H9 (cell line): ENCODE data around the gene ACAA2. TPM values are rescaled to one million over a fixed set of nuclear protein-coding genes. Genes with fewer than 3 reads are reported as not detected.
"Not testable (repeated sequence)": the region's sequence is repeated elsewhere in the genome, so short reads cannot be mapped to it uniquely, and the experiment has no call there.

ENCODE experiments used
- DNase-seq: peaks from one replicate; pipeline ENCODE4 v3.0.0-alpha.2; 2017
- H2AFZ ChIP-seq: one replicate; pipeline ENCODE4 v1.6.1; 2013; ENCODE audit warnings: mild to moderate bottlenecking, low read length, control low read depth, moderate library complexity
- H2AK5ac ChIP-seq: 2 replicates; pipeline ENCODE4 v1.6.1; 2013; ENCODE audit warnings: low read length, control low read depth, mixed read lengths; ENCODE audit not compliant: insufficient read length
- H2BK120ac ChIP-seq: one replicate; pipeline ENCODE4 v1.6.1; 2013; ENCODE audit warnings: low read depth, mild to moderate bottlenecking, low read length, control low read depth, inconsistent platforms; ENCODE audit not compliant: poor library complexity, severe bottlenecking
- H2BK12ac ChIP-seq: 2 replicates; pipeline ENCODE4 v1.6.1; 2013; ENCODE audit warnings: low read length, control low read depth, mixed read lengths, low read depth; ENCODE audit not compliant: insufficient read length
- H2BK15ac ChIP-seq: 2 replicates; pipeline ENCODE4 v1.6.1; 2013; ENCODE audit warnings: low read depth, low read length, control low read depth
- H2BK20ac ChIP-seq: one replicate; pipeline ENCODE4 v1.6.1; 2013; ENCODE audit warnings: low read depth, mild to moderate bottlenecking, low read length, control low read depth, inconsistent platforms; ENCODE audit not compliant: poor library complexity, severe bottlenecking
- H2BK5ac ChIP-seq: 2 replicates; pipeline ENCODE4 v1.6.1; 2013; ENCODE audit warnings: low read length, control low read depth, mixed read lengths; ENCODE audit not compliant: insufficient read length
- H3K14ac ChIP-seq: 2 replicates; pipeline ENCODE4 v1.6.1; 2013; ENCODE audit warnings: low read length, control low read depth; ENCODE audit not compliant: insufficient read depth
- H3K18ac ChIP-seq: 2 replicates; pipeline ENCODE4 v1.6.1; 2013; ENCODE audit warnings: low read depth, mild to moderate bottlenecking, mixed read lengths, low read length, control low read depth; ENCODE audit not compliant: insufficient read length
- H3K23ac ChIP-seq: 2 replicates; pipeline ENCODE4 v1.6.1; 2013; ENCODE audit warnings: low read length, control low read depth, mixed read lengths, low read depth; ENCODE audit not compliant: insufficient read length
- H3K23me2 ChIP-seq: 2 replicates; pipeline ENCODE4 v1.6.1; 2013; ENCODE audit warnings: low read depth, mild to moderate bottlenecking, mixed read lengths, low read length, control low read depth; ENCODE audit not compliant: insufficient read length, poor library complexity, severe bottlenecking
- H3K27ac ChIP-seq: 2 replicates; pipeline ENCODE4 v1.5.1; 2013; ENCODE audit warnings: low read length, control low read depth, mixed read lengths, low read depth; ENCODE audit not compliant: insufficient read length
- H3K27me3 ChIP-seq: 2 replicates; pipeline ENCODE4 v1.6.1; 2013; ENCODE audit warnings: low read length, control low read depth, inconsistent platforms; ENCODE audit not compliant: insufficient read depth
- H3K4ac ChIP-seq: 2 replicates; pipeline ENCODE4 v1.6.1; 2013; ENCODE audit warnings: low read depth, mild to moderate bottlenecking, control low read depth, inconsistent platforms, low read length, moderate library complexity
- H3K4me1 ChIP-seq: 2 replicates; pipeline ENCODE4 v1.6.1; 2013; ENCODE audit warnings: low read length, control low read depth, inconsistent platforms; ENCODE audit not compliant: insufficient read depth
- H3K4me2 ChIP-seq: 2 replicates; pipeline ENCODE4 v1.6.1; 2013; ENCODE audit warnings: low read length, control low read depth, mixed read lengths; ENCODE audit not compliant: insufficient read length, insufficient read depth
- H3K56ac ChIP-seq: 2 replicates; pipeline ENCODE4 v1.6.1; 2013; ENCODE audit warnings: low read depth, mild to moderate bottlenecking, mixed read lengths, low read length, control low read depth; ENCODE audit not compliant: insufficient read length
- H3K79me1 ChIP-seq: 2 replicates; pipeline ENCODE4 v1.6.1; 2013; ENCODE audit warnings: low read depth, mild to moderate bottlenecking, moderate library complexity, low read length, control low read depth, inconsistent platforms; ENCODE audit not compliant: insufficient read depth, poor library complexity, severe bottlenecking
- H3K79me2 ChIP-seq: 2 replicates; pipeline ENCODE4 v1.6.1; 2013; ENCODE audit warnings: low read length, control low read depth, inconsistent platforms; ENCODE audit not compliant: insufficient read depth
- H3K9ac ChIP-seq: 2 replicates; pipeline ENCODE4 v1.6.1; 2013; ENCODE audit warnings: low read length, control low read depth, mixed read lengths; ENCODE audit not compliant: insufficient read length; ENCODE audit errors: extremely low read depth
- H3K9me3 ChIP-seq: one replicate; pipeline ENCODE4 v1.6.1; 2013; ENCODE audit warnings: low read depth, low read length, inconsistent platforms; ENCODE audit not compliant: control insufficient read depth
- H3T11ph ChIP-seq: one replicate; pipeline ENCODE4 v1.6.1; 2013; ENCODE audit warnings: mild to moderate bottlenecking, low read length, control low read depth, inconsistent platforms
- H4K20me1 ChIP-seq: one replicate; pipeline ENCODE4 v1.6.1; 2013; ENCODE audit not compliant: control insufficient read depth, insufficient read length, insufficient read depth
- H4K5ac ChIP-seq: 2 replicates; pipeline ENCODE4 v1.6.1; 2013; ENCODE audit warnings: low read depth, mild to moderate bottlenecking, mixed read lengths, low read length, control low read depth; ENCODE audit not compliant: insufficient read length
- H4K8ac ChIP-seq: replicated peaks from 2 replicates; pipeline ENCODE4 v1.6.1; 2013; ENCODE audit warnings: low read length, control low read depth, mixed read lengths, low read depth; ENCODE audit not compliant: insufficient read length
- H4K91ac ChIP-seq: 2 replicates; pipeline ENCODE4 v1.6.1; 2013; ENCODE audit warnings: low read depth, mild to moderate bottlenecking, moderate library complexity, mixed read lengths, low read length, control low read depth; ENCODE audit not compliant: insufficient read length
- H3K27ac Mint-ChIP-seq, 3 experiments: 2 replicates in 2 of 3; 3 replicates in 1 of 3; pipeline ENCODE4 v1.8.0; 2020 to 2021; ENCODE audit warnings: mixed read lengths in 3 of 3, mild to moderate bottlenecking in 1 of 3, moderate library complexity in 1 of 3
- H3K27me3 Mint-ChIP-seq: 2 replicates; pipeline ENCODE4 v1.8.0; 2021; ENCODE audit warnings: low read depth, mild to moderate bottlenecking, moderate library complexity, mixed read lengths
- H3K36me3 Mint-ChIP-seq, 3 experiments: 2 replicates in 2 of 3; 3 replicates in 1 of 3; pipeline ENCODE4 v1.8.0; 2020 to 2021; ENCODE audit warnings: low read depth in 3 of 3, mixed read lengths in 3 of 3; ENCODE audit not compliant: insufficient read depth in 1 of 3
- H3K4me1 Mint-ChIP-seq, 2 experiments: 2 replicates each; pipeline ENCODE4 v1.8.0; 2020; ENCODE audit warnings: mixed read lengths in 2 of 2
- H3K4me3 Mint-ChIP-seq, 2 experiments: 2 replicates in 1 of 2; 3 replicates in 1 of 2; pipeline ENCODE4 v1.8.0; 2020 to 2021; ENCODE audit warnings: mild to moderate bottlenecking in 2 of 2, mixed read lengths in 2 of 2, moderate library complexity in 1 of 2
- H3K9me3 Mint-ChIP-seq, 2 experiments: 2 replicates in 1 of 2; 3 replicates in 1 of 2; pipeline ENCODE4 v1.8.0; 2020; ENCODE audit warnings: mild to moderate bottlenecking in 2 of 2, mixed read lengths in 2 of 2, moderate library complexity in 1 of 2
- WGBS: extraction: QIAGEN DNeasy Blood & Tissue Kit; methylation state at CpG from one replicate; pipeline ENCODE4 v1.1.7; 2013; ENCODE audit warnings: missing lambda C conversion rate, low lambda C conversion rate, mixed read lengths; ENCODE audit not compliant: insufficient read length; ENCODE audit errors: extremely low coverage; 5-methylcytosine and 5-hydroxymethylcytosine counted together
- total RNA-seq: library from RNA; stranded (reverse); gene quantifications from 2 replicates; pipeline ENCODE4 v1.2.1, GENCODE V29; 2021

Gene ACAA2
- total RNA-seq, 1 experiment from 2014 or later = 115 TPM

DNA sequence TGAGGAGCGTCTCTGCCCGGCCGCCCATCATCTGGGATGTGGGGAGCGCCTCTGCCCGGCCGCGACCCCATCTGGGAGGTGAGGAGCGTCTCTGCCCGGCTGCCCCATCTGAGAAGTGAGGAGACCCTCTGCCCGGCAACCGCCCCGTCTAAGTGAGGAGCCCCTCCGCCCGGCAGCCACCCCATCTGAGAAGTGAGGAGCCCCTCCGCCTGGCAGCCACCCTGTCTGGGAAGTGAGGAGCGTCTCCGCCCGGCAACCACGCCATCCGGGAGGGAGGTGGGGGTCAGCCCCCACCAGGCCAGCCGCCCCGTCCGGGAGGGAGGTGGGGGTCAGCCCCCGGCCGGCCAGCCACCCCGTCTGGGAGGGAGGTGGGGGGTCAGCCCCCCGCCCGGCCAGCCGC is 13.5 kb downstream of the ACAA2 start:
- not testable (repeated sequence) for H2BK12ac ChIP-seq, H3K9ac ChIP-seq, H2BK15ac ChIP-seq, H3K4me1 Mint-ChIP-seq, H3K4me2 ChIP-seq, H3K27ac Mint-ChIP-seq, H2AFZ ChIP-seq, H4K20me1 ChIP-seq, H3K79me2 ChIP-seq, H3T11ph ChIP-seq, H2AK5ac ChIP-seq, H3K14ac ChIP-seq, H3K56ac ChIP-seq, H3K4ac ChIP-seq, H3K23me2 ChIP-seq, H3K79me1 ChIP-seq, H4K8ac ChIP-seq, H3K27me3 Mint-ChIP-seq, H3K4me3 Mint-ChIP-seq, DNase-seq, H2BK20ac ChIP-seq, H2BK5ac ChIP-seq, H3K4me1 ChIP-seq, H2BK120ac ChIP-seq, H4K5ac ChIP-seq, H3K23ac ChIP-seq, H3K27ac ChIP-seq, H3K9me3 ChIP-seq, H3K27me3 ChIP-seq, H3K18ac ChIP-seq, H4K91ac ChIP-seq
- WGBS = no CpG with 5 or more reads among the region's 29 CpGs
- Mint-ChIP-seq H3K9me3 (peaks cover 17 to 24% of the 10 kb centered on the region in 2 experiments; a peak in 4 of 5 replicates), H3K36me3 (peaks cover 47 to 74% (median 64%) of the 10 kb centered on the region in 3 experiments)
